PC-9 (cell line): ENCODE data around the gene RNF157. TPM values are rescaled to one million over a fixed set of nuclear protein-coding genes. Genes with fewer than 3 reads are reported as not detected.

Experiments used
- BruUV-seq: library from RNA; stranded (reverse); fragments of 400-500 nt; replicated peaks from 2 replicates; lab custom pipeline; 2021; lab: Mats Ljungman, UMichigan
- CTCF ChIA-PET: fragments of 300-600 bp; sonication (Branson Sonifier 250); formaldehyde crosslinking; loops from one replicate; lab custom pipeline; 2022; ENCODE audit warnings: antibody characterized with exemption; lab: Charles Lee
- POLR2A ChIA-PET: fragments of 300-600 bp; sonication (Branson Sonifier 250); formaldehyde crosslinking; loops from one replicate; lab custom pipeline; 2022; ENCODE audit warnings: antibody characterized with exemption; ENCODE audit not compliant: unreplicated experiment; lab: Charles Lee
- DNase-seq, 2 experiments: peaks; one replicate each; pipeline versions ENCODE4 v3.0.0 to v3.0.0-alpha.2; 2015 to 2022; ENCODE audit warnings: mixed read lengths in 1 of 2
- H2AFZ ChIP-seq: fragments of 200-600 bp; sonication (generic); 2 replicates; pipeline ENCODE4 v1.8.1; 2017; ENCODE audit warnings: antibody characterized with exemption
- H3F3A ChIP-seq: fragments of 200-600 bp; sonication (generic); 2 replicates; pipeline ENCODE4 v1.8.1; 2017; ENCODE audit warnings: antibody characterized with exemption, mild to moderate bottlenecking, low read depth; ENCODE audit not compliant: insufficient read depth
- H3K27ac ChIP-seq: fragments of 200-600 bp; sonication (generic); 2 replicates; pipeline ENCODE4 v1.6.1; 2016; ENCODE audit warnings: mixed run types
- H3K27me3 ChIP-seq: fragments of 200-600 bp; sonication (generic); 2 replicates; pipeline ENCODE4 v1.6.1; 2016; ENCODE audit warnings: low read depth, mixed run types; ENCODE audit not compliant: insufficient read depth
- H3K36me3 ChIP-seq: fragments of 200-600 bp; sonication (generic); 2 replicates; pipeline ENCODE4 v1.6.1; 2016; ENCODE audit warnings: low read depth, mixed run types
- H3K4me1 ChIP-seq: fragments of 200-600 bp; sonication (generic); replicated peaks from 2 replicates; pipeline ENCODE4 v1.6.1; 2016; ENCODE audit warnings: mixed run types; ENCODE audit not compliant: insufficient read depth
- H3K4me2 ChIP-seq: fragments of 200-600 bp; sonication (generic); 2 replicates; pipeline ENCODE4 v1.6.1; 2017; ENCODE audit warnings: mixed run types
- H3K4me3 ChIP-seq: fragments of 200-600 bp; sonication (generic); 2 replicates; pipeline ENCODE4 v1.6.1; 2016; ENCODE audit warnings: mixed run types
- H3K79me2 ChIP-seq: fragments of 200-600 bp; sonication (generic); 2 replicates; pipeline ENCODE4 v1.6.1; 2017; ENCODE audit warnings: low read depth, mixed run types
- H3K9me2 ChIP-seq: fragments of 200-600 bp; sonication (generic); 2 replicates; pipeline ENCODE4 v1.8.1; 2017; ENCODE audit warnings: mild to moderate bottlenecking; ENCODE audit not compliant: insufficient read depth
- H3K9me3 ChIP-seq: fragments of 200-600 bp; sonication (generic); 2 replicates; pipeline ENCODE4 v1.8.1; 2016; ENCODE audit warnings: low read depth; ENCODE audit not compliant: insufficient read depth
- H4K20me1 ChIP-seq: fragments of 200-600 bp; sonication (generic); 2 replicates; pipeline ENCODE4 v1.8.1; 2017; ENCODE audit not compliant: insufficient read depth
- CTCF ChIP-seq: fragments of 200-600 bp; sonication (generic); conservative IDR thresholded peaks from 2 replicates; pipeline ENCODE4 v1.6.1; 2017; ENCODE audit warnings: mixed run types, antibody characterized with exemption, mild to moderate bottlenecking, moderate library complexity
- EZH2 ChIP-seq: fragments of 200-600 bp; sonication (generic); IDR thresholded peaks from 2 replicates; pipeline ENCODE4 v1.8.0; 2017; ENCODE audit warnings: antibody characterized with exemption, low read depth
- intact Hi-C: fragments of 100-400 bp; cut with micrococcal nuclease; formaldehyde crosslinking; loops from one replicate; pipeline ENCODE4 v1.10.0; 2022; ENCODE audit not compliant: unreplicated experiment
- total RNA-seq: library from RNA; stranded (reverse); gene quantifications from 2 replicates; pipeline ENCODE4 v1.2.3, GENCODE V29; 2021

The RNF157 gene
- total RNA-seq, 1 experiment from 2014 or later = 7.2 TPM

DNA sequence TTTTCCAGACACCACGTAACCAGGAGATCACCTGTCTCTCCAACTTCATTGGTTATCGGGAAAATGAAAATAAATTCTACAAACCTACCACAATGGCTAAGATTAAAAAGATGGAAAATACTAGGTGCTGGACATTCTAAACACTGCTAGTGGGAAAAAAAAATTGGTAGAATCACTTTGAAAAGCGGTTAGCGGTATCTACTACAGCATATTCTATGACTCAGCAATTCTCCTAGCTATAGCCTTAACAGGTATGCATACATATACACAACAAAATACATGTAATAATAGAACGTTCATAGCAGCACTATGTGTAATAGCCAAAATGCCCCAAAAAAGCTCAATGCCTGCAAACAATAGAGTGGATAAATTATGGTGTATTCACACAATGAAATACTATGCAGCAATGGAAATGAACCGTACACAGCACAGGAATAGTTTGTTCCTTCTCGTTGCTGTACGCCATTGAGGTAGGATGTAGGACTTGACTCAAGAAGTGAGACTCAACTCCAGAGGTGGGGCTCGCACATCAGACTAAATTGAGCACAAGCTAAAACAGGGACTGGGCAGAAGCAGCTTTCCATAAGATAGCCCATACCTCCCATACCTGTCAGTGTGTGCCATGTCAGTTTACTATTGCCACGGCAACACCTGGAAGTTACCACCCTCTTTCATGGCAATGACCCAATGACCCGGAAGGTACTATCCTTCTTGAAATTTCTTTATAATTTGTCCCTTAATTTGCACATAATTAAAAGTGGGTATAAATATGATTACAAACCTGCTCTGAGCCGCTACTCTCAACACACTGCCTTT is 44.8 kb downstream of the RNF157 start:
- intact Hi-C loops = no loop called here
- DNase-seq = no peak
- no peaks in the 10 kb centered on the region for H3K9me3 ChIP-seq
- CTCF ChIA-PET = no interaction called here
- TF ChIP-seq CTCF (no peak), EZH2 (no peak)
- no peaks in the 10 kb centered on the region for H3K79me2 ChIP-seq
- H3K4me2 ChIP-seq = no peak overlapping the region
- no peak overlapping the region for H3K4me3 ChIP-seq
- H3K9me2 ChIP-seq = no peaks in the 10 kb centered on the region
- H3K36me3 ChIP-seq = no peaks in the 10 kb centered on the region
- POLR2A ChIA-PET = no interaction called here
- no peak overlapping the region for H3K27ac ChIP-seq
- no TSS peak for BruUV-seq
- H4K20me1 ChIP-seq = no peaks in the 10 kb centered on the region
- no peaks in the 10 kb centered on the region for H3K4me1 ChIP-seq
- no peak overlapping the region for H2AFZ ChIP-seq
- no peaks in the 10 kb centered on the region; the same call in 1 of the 2 replicates for H3F3A ChIP-seq
- no peaks in the 10 kb centered on the region for H3K27me3 ChIP-seq

DNA sequence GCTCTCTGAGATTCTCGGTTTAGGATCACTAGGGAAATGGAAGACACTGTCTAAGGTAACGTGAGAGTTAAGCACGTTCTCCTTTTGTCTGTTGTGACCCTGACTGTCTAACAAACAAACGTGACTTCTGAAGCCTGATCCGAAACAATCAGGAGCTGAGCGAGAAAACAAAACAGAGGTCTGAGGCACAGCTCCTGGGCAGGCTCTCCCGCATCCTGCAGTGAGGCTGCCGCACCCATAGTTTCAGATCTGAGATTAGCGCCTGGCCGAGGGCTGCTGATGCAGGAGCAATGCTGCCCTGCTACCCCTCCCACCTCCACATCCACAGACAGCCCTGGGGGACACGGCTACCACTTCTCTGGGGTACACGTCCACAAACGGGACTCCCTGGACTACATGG is 46.7 kb downstream of the RNF157 start:
- Histone ChIP-seq H3K4me1 (no peaks in the 10 kb centered on the region), H3K4me2 (no peak overlapping the region), H3K27ac (no peak overlapping the region), H4K20me1 (no peaks in the 10 kb centered on the region), H3K4me3 (no peak overlapping the region), H3F3A (no peaks in the 10 kb centered on the region), H3K9me2 (no peaks in the 10 kb centered on the region), H2AFZ (no peak overlapping the region), H3K79me2 (no peaks in the 10 kb centered on the region), H3K36me3 (no peaks in the 10 kb centered on the region), H3K27me3 (no peaks in the 10 kb centered on the region), H3K9me3 (no peaks in the 10 kb centered on the region)
- ChIA-PET POLR2A (no interaction called here), CTCF (interaction anchor here (0.5 kb wide), 1 partner anchor 61 kb away, joined by 4 read pairs; no protein-coding TSS in a partner anchor)
- no peak for TF ChIP-seq EZH2
- TF ChIP-seq CTCF = no peak
- BruUV-seq = no TSS peak
- intact Hi-C loops = no loop called here
- DNase-seq = no peak

DNA sequence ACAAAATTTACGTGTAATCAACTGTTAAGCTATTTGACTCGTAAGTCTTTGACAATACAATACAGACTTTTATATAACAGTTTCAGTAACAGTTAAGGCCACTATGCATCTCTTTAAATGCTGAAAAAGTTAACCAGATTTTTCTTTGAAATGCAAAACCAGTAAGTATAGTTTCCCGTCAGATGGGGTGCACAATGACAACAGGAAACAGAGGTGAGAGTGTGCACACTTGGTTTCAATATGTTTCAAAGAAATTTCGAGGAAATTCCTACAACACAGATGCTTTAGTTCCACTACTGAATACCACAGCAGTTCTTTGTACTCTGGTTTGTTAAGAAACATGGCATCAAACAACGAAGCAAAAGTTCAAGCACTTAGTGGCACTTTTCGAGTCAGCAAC is 48.4 kb downstream of the RNF157 start:
- Histone ChIP-seq H3K4me3 (no peak overlapping the region), H3K36me3 (no peaks in the 10 kb centered on the region), H3K4me1 (no peaks in the 10 kb centered on the region), H2AFZ (no peak overlapping the region), H4K20me1 (no peaks in the 10 kb centered on the region), H3F3A (no peaks in the 10 kb centered on the region), H3K27me3 (no peaks in the 10 kb centered on the region), H3K4me2 (no peak overlapping the region), H3K9me3 (no peaks in the 10 kb centered on the region), H3K79me2 (no peaks in the 10 kb centered on the region), H3K9me2 (no peaks in the 10 kb centered on the region), H3K27ac (no peak overlapping the region)
- POLR2A ChIA-PET = no interaction called here
- CTCF ChIA-PET = no interaction called here
- no TSS peak for BruUV-seq
- no peak for DNase-seq
- intact Hi-C loops = no loop called here
- TF ChIP-seq EZH2 (no peak), CTCF (no peak)
